ENCODE results near the gene UFM1. TPM values are rescaled to one million over a fixed set of nuclear protein-coding genes. Genes with fewer than 3 reads are reported as not detected.
"Not testable (repeated sequence)": the region's sequence is repeated elsewhere in the genome, so short reads cannot be mapped to it uniquely, and the experiment has no call there.

Gene UFM1
- total RNA-seq, 2 donors from 2014 or later: 37.5 to 66.6 TPM

GRCh38 chr13:38365661-38366060 is 16.0 kb downstream of the UFM1 start:
- Histone ChIP-seq H3K27ac (no peak overlapping the region), H3K36me3 (no peaks in the 10 kb centered on the region), H3K4me3 (no peak overlapping the region), H3K9me3 (no peaks in the 10 kb centered on the region), H3K4me1 (replicated peaks) (no peaks in the 10 kb centered on the region), H3K27me3 (replicated peaks; ENCODE audit: insufficient read depth) (no peaks in the 10 kb centered on the region)
- TF ChIP-seq POLR2AphosphoS5 (IDR thresholded peaks at IDR 0.05) (no peak), POLR2A (IDR thresholded peaks at IDR 0.05) (no peak), CTCF (IDR thresholded peaks at IDR 0.05) (no peak)
- WGBS: 70% methylated on average over 3 of the region's 3 CpGs
- intact Hi-C loops (cut with DNase I): no loop called here
- no peak for DNase-seq (ENCODE audit: low spot score)

- DNase-seq (ENCODE audit: low spot score): no peak
- TF ChIP-seq POLR2A (IDR thresholded peaks at IDR 0.05): no peak
- TF ChIP-seq CTCF (IDR thresholded peaks at IDR 0.05): no peak
- TF ChIP-seq POLR2AphosphoS5 (IDR thresholded peaks at IDR 0.05): no peak
- Histone ChIP-seq H3K27me3 (replicated peaks; ENCODE audit: insufficient read depth) (no peaks in the 10 kb centered on the region), H3K36me3 (no peaks in the 10 kb centered on the region), H3K4me3 (no peak overlapping the region), H3K27ac (no peak overlapping the region), H3K4me1 (replicated peaks) (no peaks in the 10 kb centered on the region), H3K9me3 (no peaks in the 10 kb centered on the region)
- intact Hi-C loops (cut with DNase I): no loop called here
- WGBS: 69% methylated on average over 3 of the region's 3 CpGs
Observed at GRCh38 chr13:38366954-38367645, 17.4 kb downstream of the UFM1 start.

- Histone ChIP-seq H3K27ac (no peak overlapping the region), H3K9me3 (no peaks in the 10 kb centered on the region), H3K36me3 (no peaks in the 10 kb centered on the region), H3K27me3 (replicated peaks; ENCODE audit: insufficient read depth) (no peaks in the 10 kb centered on the region), H3K4me3 (no peak overlapping the region), H3K4me1 (replicated peaks) (no peaks in the 10 kb centered on the region)
- TF ChIP-seq POLR2AphosphoS5 (IDR thresholded peaks at IDR 0.05) (no peak), POLR2A (IDR thresholded peaks at IDR 0.05) (no peak), CTCF (IDR thresholded peaks at IDR 0.05) (no peak)
- intact Hi-C loops (cut with DNase I): no loop called here
- no peak for DNase-seq (ENCODE audit: low spot score)
- 61% methylated on average over 1 of the region's 1 CpG for WGBS
Observed at GRCh38 chr13:38369058-38369457, 19.4 kb downstream of the UFM1 start.

DNA sequence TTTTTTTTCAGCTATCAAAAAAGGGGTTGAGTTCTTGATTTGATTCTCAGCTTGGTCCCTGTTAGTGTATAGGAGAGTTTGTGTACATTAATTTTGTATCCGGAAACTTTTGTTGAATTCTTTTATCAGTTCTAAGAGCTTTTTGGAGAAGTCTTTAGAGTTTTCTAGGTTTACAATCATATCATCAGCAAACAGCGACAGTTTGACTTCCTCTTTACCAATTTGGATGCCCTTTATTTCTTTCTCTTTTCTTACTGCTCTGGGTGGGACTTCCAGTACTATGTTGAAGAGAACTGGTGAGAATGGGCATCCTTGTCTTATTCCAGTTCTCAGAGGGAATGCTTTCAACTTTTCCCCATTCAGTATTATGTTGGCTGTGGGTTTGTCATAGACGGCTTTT is 20.4 kb downstream of the UFM1 start:
- H3K4me1 ChIP-seq (replicated peaks); H3K36me3 ChIP-seq; H3K4me3 ChIP-seq; H3K9me3 ChIP-seq; H3K27ac ChIP-seq; DNase-seq (ENCODE audit: low spot score); intact Hi-C loops (cut with DNase I); H3K27me3 ChIP-seq (replicated peaks; ENCODE audit: insufficient read depth): not testable (repeated sequence)
- WGBS: 92% methylated on average over 3 of the region's 3 CpGs

DNA sequence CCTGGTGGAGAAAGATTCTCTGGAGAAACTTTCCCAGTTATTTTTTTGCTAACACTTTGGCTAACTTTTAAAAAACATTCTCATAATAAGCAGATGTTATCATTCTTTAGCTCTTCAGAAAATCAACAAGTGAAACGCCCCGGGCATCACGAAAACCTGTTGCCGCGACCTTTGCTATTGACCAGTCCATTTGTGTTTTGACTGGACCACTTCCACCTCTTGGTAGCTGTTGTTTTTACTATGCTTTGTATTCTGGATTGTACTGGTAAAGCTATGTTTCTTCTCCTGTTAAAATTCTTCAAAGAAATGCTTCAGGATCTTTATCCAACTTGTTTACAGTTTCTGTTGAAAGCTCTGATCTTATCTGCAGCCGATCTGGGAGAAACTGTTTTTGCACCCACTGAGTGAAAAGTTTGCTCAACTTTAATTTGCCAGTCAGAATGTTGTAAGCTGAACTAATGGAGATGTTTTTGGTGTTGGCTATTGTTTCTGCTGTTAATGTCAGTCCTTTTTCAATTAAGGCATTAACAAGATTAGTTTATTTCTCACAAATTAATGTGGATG is 23.3 kb downstream of the UFM1 start:
- H3K4me1 ChIP-seq (replicated peaks): no peaks in the 10 kb centered on the region
- TF ChIP-seq CTCF (IDR thresholded peaks at IDR 0.05) (no peak), POLR2AphosphoS5 (IDR thresholded peaks at IDR 0.05) (no peak), POLR2A (IDR thresholded peaks at IDR 0.05) (no peak)
- intact Hi-C loops (cut with DNase I): no loop called here
- H3K36me3 ChIP-seq: no peaks in the 10 kb centered on the region
- no peaks in the 10 kb centered on the region for H3K9me3 ChIP-seq
- 16% methylated on average over 6 of the region's 6 CpGs for WGBS
- no peak for DNase-seq (ENCODE audit: low spot score)
- H3K27ac ChIP-seq: no peak overlapping the region
- H3K4me3 ChIP-seq: no peak overlapping the region
- H3K27me3 ChIP-seq (replicated peaks; ENCODE audit: insufficient read depth): no peaks in the 10 kb centered on the region
